22Rv1 (cell line): Measurements from ENCODE around the gene MAST1.

Experiments
- CTCF ChIP-seq: fragments of 450-650 bp; IDR thresholded peaks from 2 replicates; pipeline ENCODE4 v1.5.1; 2017; ENCODE audit warnings: mild to moderate bottlenecking
- ZFX ChIP-seq: fragments of 450-650 bp; IDR thresholded peaks from 2 replicates; pipeline ENCODE4 v1.6.1; 2017; ENCODE audit warnings: antibody characterized with exemption, borderline replicate concordance

- no peak for TF ChIP-seq CTCF
- no peak for TF ChIP-seq ZFX
These were observed 3.8 kb upstream of the MAST1 start, which contains the start of gene RTBDN for GRCh38 chr19:12834566-12834943.
